Measurements from ENCODE around the gene RTL10. TPM values are rescaled to one million over a fixed set of nuclear protein-coding genes. Genes with fewer than 3 reads are reported as not detected.

RTL10 gene
- total and polyA plus RNA-seq, 2 donors from 2014 or later = 8.8 to 16.7 TPM

GRCh38 chr22:19892257-19892879, 37.7 kb upstream of the RTL10 start:
- DNase-seq (peak; percentile 62 to 82 (median 71)), FAIRE-seq (no peak)
- intact Hi-C loops (cut with DNase I) = no loop called here
- Histone ChIP-seq H3K9ac (ENCODE audit: low read length in 3 of 3) (no peak overlapping the region), H3K4me3 (ENCODE audit: low read length in 3 of 3) (no peak overlapping the region), H3K4me1 (ENCODE audit: control insufficient read depth in 2 of 3, insufficient read depth in 2 of 3, low read depth in 1 of 3, low read length in 3 of 3) (peaks cover 0 to 6% (median 0%) of the 10 kb centered on the region in 3 donors), H3K36me3 (ENCODE audit: control insufficient read depth in 2 of 3, insufficient read depth in 3 of 3, low read length in 3 of 3) (peaks cover 0 to 12% (median 4%) of the 10 kb centered on the region in 3 donors), H3K9me3 (ENCODE audit: control insufficient read depth in 2 of 3, insufficient read depth in 1 of 3, low read length in 3 of 3) (no peaks in the 10 kb centered on the region), H3K27ac (ENCODE audit: low read depth in 2 of 2, low read length in 2 of 2) (no peak overlapping the region), H3K27me3 (ENCODE audit: control insufficient read depth, insufficient read depth, low read length) (no peaks in the 10 kb centered on the region)
- TF ChIP-seq CTCF (IDR thresholded peaks at IDR 0.05; ENCODE audit: borderline replicate concordance, extremely low read depth, insufficient read depth) = no peak

DNA sequence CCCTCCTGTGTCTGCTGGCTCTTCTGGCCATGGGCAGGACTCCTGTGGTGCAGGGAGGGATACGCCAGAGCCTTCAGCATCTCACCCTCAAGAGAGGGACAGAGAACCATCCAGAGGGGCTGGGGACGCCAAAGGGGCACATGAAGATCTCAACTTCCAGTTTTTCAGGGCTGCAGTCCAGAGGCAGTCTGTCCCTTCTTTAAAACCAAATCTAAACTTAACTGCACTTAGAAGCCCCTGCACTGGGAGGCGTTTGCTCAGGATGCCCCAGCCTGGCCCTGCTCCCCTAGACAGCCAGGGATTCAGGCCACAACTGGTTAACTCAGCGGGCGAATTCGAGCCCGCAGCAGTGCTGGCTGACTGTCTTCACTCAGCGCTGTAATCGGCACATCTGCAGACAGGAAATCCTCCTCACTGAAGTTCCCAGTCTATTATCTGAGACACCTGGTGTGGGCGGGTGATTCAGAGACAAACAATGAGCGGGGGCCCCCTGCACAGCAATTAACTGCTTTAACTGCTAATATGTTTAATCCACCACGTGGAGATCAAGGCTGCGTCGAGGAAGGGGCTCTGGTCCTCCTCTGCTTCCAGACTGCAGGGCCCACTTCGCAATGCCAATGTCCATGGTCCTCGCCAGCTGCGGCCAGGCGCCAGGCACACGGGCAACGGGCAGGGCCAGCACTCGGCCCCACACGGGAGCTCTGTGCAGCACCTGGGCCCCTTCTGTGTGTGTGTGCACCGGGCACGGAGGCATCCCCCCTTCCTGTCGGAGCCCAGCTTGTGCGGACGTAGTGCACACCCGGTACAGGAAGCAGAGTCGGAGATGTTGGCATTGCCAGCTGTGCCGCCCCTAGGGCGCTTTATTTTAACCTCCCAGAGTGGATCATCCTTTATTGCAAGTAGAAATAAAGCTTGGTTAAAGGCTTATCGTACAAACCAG, 36.9 kb upstream of the RTL10 start:
- Histone ChIP-seq H3K27ac (ENCODE audit: low read depth in 2 of 2, low read length in 2 of 2) (no peak overlapping the region), H3K36me3 (ENCODE audit: control insufficient read depth in 2 of 3, insufficient read depth in 3 of 3, low read length in 3 of 3) (peaks cover 0 to 12% (median 4%) of the 10 kb centered on the region in 3 donors), H3K9me3 (ENCODE audit: control insufficient read depth in 2 of 3, insufficient read depth in 1 of 3, low read length in 3 of 3) (no peaks in the 10 kb centered on the region), H3K4me3 (ENCODE audit: low read length in 3 of 3) (no peak overlapping the region), H3K4me1 (ENCODE audit: control insufficient read depth in 2 of 3, insufficient read depth in 2 of 3, low read depth in 1 of 3, low read length in 3 of 3) (peaks cover 0 to 6% (median 0%) of the 10 kb centered on the region in 3 donors), H3K27me3 (ENCODE audit: control insufficient read depth, insufficient read depth, low read length) (no peaks in the 10 kb centered on the region), H3K9ac (ENCODE audit: low read length in 3 of 3) (no peak overlapping the region)
- DNase-seq (peak in 3 of 5 donors; percentile 56 to 75 (median 59)), FAIRE-seq (no peak)
- intact Hi-C loops (cut with DNase I) = no loop called here
- TF ChIP-seq CTCF (IDR thresholded peaks at IDR 0.05; ENCODE audit: borderline replicate concordance, extremely low read depth, insufficient read depth) = no peak

GRCh38 chr22:19890502-19891316, 36.0 kb upstream of the RTL10 start:
- H3K9me3 ChIP-seq (ENCODE audit: control insufficient read depth in 2 of 3, insufficient read depth in 1 of 3, low read length in 3 of 3) = no peaks in the 10 kb centered on the region
- FAIRE-seq (no peak), DNase-seq (peak in 1 of 5 donors; percentile 67)
- H3K9ac ChIP-seq (ENCODE audit: low read length in 3 of 3) = no peak overlapping the region
- no peak overlapping the region for H3K4me3 ChIP-seq (ENCODE audit: low read length in 3 of 3)
- intact Hi-C loops (cut with DNase I) = no loop called here
- H3K4me1 ChIP-seq (ENCODE audit: control insufficient read depth in 2 of 3, insufficient read depth in 2 of 3, low read depth in 1 of 3, low read length in 3 of 3) = peaks cover 0 to 6% (median 0%) of the 10 kb centered on the region in 3 donors
- H3K27me3 ChIP-seq (ENCODE audit: control insufficient read depth, insufficient read depth, low read length) = no peaks in the 10 kb centered on the region
- TF ChIP-seq CTCF (IDR thresholded peaks at IDR 0.05; ENCODE audit: borderline replicate concordance, extremely low read depth, insufficient read depth) = no peak
- H3K27ac ChIP-seq (ENCODE audit: low read depth in 2 of 2, low read length in 2 of 2) = no peak overlapping the region
- peaks cover 0 to 12% (median 4%) of the 10 kb centered on the region in 3 donors for H3K36me3 ChIP-seq (ENCODE audit: control insufficient read depth in 2 of 3, insufficient read depth in 3 of 3, low read length in 3 of 3)
